Activated T-helper 1 cell treated with anti-CD3 and anti-CD28 coated beads, Interleukin-12 subunit alpha, Interleukin-12 subunit beta, Interleukin-2, Interleukin-4 antibody, amounts not matched to agents 30 ng/mL and 10 ng/mL and 1 ng/mL, durations not matched to agents 14 hours and 24 hours and 36 hours (primary cell): ENCODE results near the gene SLX4. TPM values are rescaled to one million over a fixed set of nuclear protein-coding genes. Genes with fewer than 3 reads are reported as not detected.

Experiments used
- DNase-seq: peaks from one replicate; pipeline ENCODE4 v3.0.0; 2021; ENCODE audit warnings: low spot score
- H3K27ac Mint-ChIP-seq: one replicate; pipeline ENCODE4 v1.8.0; 2021; ENCODE audit warnings: mild to moderate bottlenecking, mixed read lengths
- H3K27me3 Mint-ChIP-seq: one replicate; pipeline ENCODE4 v1.8.0; 2022; ENCODE audit warnings: mild to moderate bottlenecking, moderate library complexity, mixed read lengths; ENCODE audit not compliant: insufficient read depth
- H3K36me3 Mint-ChIP-seq: one replicate; pipeline ENCODE4 v1.8.0; 2021; ENCODE audit warnings: low read depth, mixed read lengths
- H3K4me1 Mint-ChIP-seq: one replicate; pipeline ENCODE4 v1.8.0; 2021; ENCODE audit warnings: low read depth, mixed read lengths
- H3K4me3 Mint-ChIP-seq: one replicate; pipeline ENCODE4 v1.8.0; 2021; ENCODE audit warnings: mild to moderate bottlenecking, moderate library complexity, mixed read lengths
- H3K9me3 Mint-ChIP-seq: one replicate; pipeline ENCODE4 v1.8.0; 2021; ENCODE audit warnings: mixed read lengths
- intact Hi-C: fragments of 100-400 bp; cut with micrococcal nuclease; formaldehyde crosslinking; loops from one replicate; pipeline ENCODE4 v1.15.1; 2024
- total RNA-seq: library from RNA; stranded (reverse); gene quantifications from 2 replicates; pipeline ENCODE4 v1.2.3, GENCODE V29; 2022

SLX4 gene
- total RNA-seq, 1 donor from 2014 or later: 10.3 TPM

DNA sequence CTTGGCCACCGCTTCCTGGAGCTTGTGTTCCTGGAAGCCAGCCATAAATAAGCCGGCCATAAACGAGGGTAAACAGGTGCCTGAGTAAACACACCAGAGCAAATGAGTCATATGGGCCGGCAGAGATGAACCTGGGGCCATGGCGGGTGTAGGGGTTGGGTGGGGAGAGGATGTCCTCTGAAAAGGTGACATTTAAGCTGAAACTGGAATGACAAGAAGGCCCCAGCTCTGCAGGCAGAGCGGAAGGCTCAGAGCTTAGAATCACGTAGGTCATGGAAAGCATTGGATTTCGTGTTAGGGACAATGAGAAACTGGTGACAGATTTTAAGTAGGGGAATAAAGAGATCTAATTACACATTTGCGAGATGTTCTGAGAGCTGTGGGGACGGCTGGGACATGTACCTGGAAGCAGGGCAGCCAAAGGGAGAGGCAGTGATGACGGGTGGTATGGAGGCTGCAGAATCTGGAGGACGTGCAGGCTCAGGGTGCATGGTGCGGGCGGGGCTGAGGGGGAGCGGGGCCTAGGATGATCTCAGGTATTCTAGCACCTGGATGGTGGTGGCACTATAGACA, 35.0 kb upstream of the SLX4 start:
- Mint-ChIP-seq H3K4me3 (no peak overlapping the region), H3K27me3 (no peaks in the 10 kb centered on the region), H3K4me1 (no peaks in the 10 kb centered on the region), H3K36me3 (peaks cover 9% of the 10 kb centered on the region), H3K27ac (no peak overlapping the region), H3K9me3 (no peaks in the 10 kb centered on the region)
- DNase-seq: no peak
- intact Hi-C loops: no loop called here

DNA sequence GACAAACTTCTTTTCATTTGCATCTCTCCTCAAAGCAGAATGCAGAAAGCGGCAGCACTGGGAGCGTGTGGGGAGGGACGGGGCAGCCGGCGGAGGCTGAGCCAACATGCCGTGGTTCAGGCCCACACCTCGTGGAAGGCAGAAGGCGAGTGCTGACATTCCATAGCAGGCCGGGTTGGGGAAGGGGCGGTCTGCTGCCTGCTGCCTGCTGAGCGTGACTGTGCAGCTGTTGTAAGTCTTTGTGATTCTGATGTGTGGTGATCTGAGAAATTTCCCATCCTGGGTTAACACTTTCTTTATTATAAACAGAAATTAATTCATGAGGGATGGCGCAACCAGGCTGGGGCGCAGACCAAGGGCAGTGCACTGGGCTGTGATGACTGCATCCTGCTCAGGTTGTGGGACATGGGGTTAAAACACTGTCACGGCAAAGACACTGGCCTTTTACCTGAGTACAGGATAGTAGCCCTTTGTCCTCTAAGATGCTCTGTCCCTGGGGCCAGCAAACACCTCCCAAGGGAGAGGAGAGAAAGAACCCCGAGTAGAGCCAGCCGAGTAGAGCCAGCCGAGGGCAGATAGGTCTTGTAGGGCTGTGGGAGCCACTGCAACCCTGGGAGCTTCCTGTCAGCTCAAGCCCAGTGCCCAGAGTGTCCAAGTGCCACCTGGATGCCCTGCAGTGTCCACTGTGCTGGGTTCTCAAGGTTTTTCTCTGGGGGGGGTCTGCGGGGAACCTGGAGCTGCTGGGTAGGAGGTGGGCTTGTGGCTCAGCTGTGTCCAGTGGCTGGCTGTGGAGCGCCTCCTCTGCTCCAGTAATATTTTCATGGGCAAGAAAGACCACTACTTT, 34.3 kb upstream of the SLX4 start:
- Mint-ChIP-seq H3K4me3 (no peak overlapping the region), H3K9me3 (no peaks in the 10 kb centered on the region), H3K36me3 (peaks cover 3% of the 10 kb centered on the region), H3K27ac (no peak overlapping the region), H3K27me3 (no peaks in the 10 kb centered on the region), H3K4me1 (no peaks in the 10 kb centered on the region)
- intact Hi-C loops: no loop called here
- no peak for DNase-seq

DNA sequence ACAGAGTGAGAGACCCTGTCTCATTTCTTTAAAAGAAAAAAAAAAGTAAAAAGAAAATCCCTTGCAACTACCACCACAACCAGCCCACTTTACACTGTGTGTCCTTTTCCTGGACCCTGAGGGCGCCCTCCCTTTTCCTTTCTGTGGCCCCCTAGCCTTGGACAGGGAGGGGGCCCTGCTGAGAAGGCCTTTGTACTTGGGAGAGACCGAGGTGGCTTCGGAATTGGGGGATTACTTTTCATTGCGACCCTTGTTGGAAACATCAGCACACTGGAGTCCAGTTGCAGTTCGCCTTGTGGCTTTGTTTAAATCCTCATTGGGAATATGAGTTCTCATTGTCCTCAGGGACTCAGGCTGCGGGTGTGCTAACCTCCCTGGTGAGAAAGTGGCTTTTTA, 33.7 kb upstream of the SLX4 start:
- no peaks in the 10 kb centered on the region for H3K4me1 Mint-ChIP-seq
- no peaks in the 10 kb centered on the region for H3K27me3 Mint-ChIP-seq
- no peaks in the 10 kb centered on the region for H3K9me3 Mint-ChIP-seq
- DNase-seq: no peak
- H3K36me3 Mint-ChIP-seq: peaks cover 3% of the 10 kb centered on the region
- no peak overlapping the region for H3K4me3 Mint-ChIP-seq
- no peak overlapping the region for H3K27ac Mint-ChIP-seq
- intact Hi-C loops: no loop called here

DNA sequence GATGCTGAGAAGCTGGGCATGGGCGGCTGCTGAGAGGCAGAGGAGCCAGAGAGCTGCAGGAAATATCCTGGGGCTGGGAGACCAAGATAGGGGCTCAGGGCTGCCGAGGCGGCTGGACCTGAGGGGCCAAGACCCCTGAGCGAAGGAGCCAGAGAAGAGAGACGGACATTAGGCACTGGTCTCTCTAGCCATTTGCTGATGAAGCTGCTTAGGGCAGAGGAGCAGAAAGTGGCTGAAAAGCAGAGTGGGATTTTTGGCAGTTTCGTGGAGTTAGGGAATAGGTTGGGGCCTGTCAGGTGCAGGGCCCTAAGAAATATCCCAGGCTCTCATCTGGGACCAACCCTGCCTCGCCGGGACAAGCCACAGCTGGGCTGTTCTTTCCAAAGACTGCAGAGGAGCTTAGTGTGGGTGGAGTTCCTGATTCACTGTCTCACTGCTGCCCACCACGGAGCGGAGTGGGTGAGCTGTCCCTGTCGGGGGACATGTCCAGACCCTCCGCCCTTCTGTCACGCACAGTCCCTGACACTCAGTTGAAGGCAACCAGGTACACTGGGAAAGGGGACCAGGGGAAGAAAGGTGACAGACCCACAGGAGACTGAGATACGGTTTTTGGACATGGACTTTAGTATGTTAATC, 31.8 kb upstream of the SLX4 start:
- Mint-ChIP-seq H3K36me3 (peaks cover 5% of the 10 kb centered on the region), H3K4me1 (no peaks in the 10 kb centered on the region), H3K9me3 (no peaks in the 10 kb centered on the region), H3K27ac (no peak overlapping the region), H3K27me3 (no peaks in the 10 kb centered on the region), H3K4me3 (no peak overlapping the region)
- no peak for DNase-seq
- intact Hi-C loops: no loop called here

DNA sequence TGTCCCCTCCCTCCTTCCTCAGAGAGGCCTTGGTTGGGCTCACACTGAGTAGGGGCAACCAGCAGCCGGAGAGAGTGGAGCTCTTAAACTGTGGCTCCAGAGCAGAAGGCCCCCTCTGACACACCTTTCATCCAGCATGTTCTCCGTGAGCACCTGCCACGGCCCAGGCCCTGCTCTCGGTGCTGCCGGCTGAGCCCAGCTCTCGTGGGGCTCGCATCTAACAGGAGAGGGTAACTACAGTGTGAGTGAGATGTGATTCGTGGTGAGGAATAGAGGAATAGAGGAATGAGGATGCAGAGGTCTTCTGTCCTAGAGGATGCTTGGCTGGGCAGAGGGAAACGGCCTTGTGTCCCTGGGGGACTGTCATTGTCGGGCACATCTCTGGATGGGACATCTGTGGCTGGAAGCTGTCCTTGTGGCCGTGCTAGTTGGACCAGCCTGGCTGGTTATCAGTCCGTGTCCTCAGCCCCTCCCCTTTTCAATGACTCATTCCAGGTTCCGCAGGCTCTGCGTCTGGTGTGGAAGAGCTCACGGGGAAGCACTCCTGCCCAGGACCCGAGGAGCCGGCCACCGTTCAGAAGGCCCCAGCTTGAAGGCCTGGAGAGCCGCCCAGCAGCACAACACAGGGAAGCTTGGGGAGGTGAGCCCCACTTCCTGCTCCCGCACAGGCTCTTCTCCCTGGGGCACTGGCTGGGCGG, 31.1 kb upstream of the SLX4 start:
- intact Hi-C loops: no loop called here
- no peak for DNase-seq
- H3K36me3 Mint-ChIP-seq: peaks cover 5% of the 10 kb centered on the region

DNA sequence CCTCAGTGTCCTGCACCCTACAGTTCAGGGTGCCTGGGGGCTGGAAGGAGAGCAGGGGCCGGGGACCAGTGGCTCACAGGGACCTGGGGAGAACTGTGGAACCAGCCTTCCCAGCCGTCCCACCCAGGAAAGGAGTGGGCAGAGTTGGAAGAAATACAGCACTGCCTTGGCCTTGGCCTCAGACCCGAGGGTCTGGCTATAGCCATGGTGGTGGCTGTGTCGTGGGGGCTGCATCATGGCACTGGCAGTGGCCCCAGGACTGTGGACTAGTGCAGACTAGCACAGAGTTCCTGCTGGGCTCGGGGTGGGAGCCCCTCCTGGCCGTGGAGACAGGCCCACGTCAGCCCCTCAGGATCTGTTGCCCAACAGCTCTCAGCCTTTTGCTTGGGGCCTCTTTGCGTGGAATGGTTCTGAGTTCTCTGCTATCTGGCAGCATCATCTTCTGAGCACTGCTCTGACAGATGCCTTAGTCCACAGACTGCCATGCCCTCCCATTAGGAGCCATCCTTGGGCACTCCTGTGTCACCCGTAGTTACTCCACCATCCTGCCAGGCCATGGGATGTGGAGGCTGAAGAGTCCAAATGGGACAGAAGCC, 30.5 kb upstream of the SLX4 start:
- H3K27me3 Mint-ChIP-seq: no peaks in the 10 kb centered on the region
- no peaks in the 10 kb centered on the region for H3K9me3 Mint-ChIP-seq
- DNase-seq: no peak
- intact Hi-C loops: no loop called here
- H3K4me3 Mint-ChIP-seq: no peak overlapping the region
- H3K4me1 Mint-ChIP-seq: peaks cover 12% of the 10 kb centered on the region
- H3K36me3 Mint-ChIP-seq: peaks cover 5% of the 10 kb centered on the region
- no peak overlapping the region for H3K27ac Mint-ChIP-seq

More for the DNA sequence above, 31.1 kb upstream of the SLX4 start:
- Mint-ChIP-seq H3K27me3 (no peaks in the 10 kb centered on the region), H3K27ac (no peak overlapping the region), H3K9me3 (no peaks in the 10 kb centered on the region), H3K4me1 (peaks cover 5% of the 10 kb centered on the region), H3K4me3 (no peak overlapping the region)

DNA sequence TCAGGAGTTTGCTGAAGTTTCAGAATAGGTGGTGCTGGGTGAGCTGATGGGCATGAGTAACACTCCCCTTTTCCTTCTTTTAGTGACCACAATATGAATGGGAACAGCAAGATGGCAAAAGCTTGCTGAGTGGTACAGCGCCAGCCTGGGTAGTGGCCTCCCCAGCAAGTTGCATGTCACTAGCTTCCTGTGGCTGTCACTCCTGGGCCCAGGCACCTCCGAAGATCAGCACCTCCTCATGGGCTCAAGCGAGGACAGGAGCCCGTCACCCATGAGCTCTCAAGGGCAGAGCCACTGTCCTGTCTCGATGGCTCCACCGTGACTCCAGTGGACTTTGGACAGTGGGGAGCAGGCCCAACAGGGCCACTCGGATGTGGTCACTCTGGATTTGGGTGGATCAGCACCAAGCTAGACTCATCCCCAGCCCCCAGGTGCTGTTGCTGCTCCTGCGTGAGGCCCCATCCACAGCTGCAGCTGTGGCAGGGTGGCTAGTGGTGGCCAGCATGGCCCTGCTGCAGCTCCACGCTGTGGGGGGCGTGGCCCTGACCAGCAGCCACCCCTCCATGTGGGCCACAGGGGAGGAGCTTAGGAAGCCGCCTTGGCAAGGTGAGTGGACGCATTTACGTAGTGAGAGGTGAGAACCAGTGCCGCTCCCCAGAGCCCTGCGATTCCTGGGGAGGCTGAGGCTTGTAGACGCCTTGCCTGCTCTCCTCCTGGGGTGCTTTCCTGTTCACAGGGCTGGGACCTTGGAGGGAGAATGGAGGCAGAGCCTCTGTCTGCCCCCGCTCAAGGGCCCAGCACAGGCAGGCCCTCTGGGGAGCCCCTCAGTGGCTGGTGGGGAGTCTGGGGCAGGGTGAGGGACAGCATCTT, 29.5 kb upstream of the SLX4 start:
- no peak for DNase-seq
- Mint-ChIP-seq H3K27me3 (no peaks in the 10 kb centered on the region), H3K36me3 (peaks cover 3% of the 10 kb centered on the region), H3K4me1 (peaks cover 12% of the 10 kb centered on the region), H3K4me3 (no peak overlapping the region), H3K9me3 (no peaks in the 10 kb centered on the region), H3K27ac (no peak overlapping the region)
- intact Hi-C loops: no loop called here

DNA sequence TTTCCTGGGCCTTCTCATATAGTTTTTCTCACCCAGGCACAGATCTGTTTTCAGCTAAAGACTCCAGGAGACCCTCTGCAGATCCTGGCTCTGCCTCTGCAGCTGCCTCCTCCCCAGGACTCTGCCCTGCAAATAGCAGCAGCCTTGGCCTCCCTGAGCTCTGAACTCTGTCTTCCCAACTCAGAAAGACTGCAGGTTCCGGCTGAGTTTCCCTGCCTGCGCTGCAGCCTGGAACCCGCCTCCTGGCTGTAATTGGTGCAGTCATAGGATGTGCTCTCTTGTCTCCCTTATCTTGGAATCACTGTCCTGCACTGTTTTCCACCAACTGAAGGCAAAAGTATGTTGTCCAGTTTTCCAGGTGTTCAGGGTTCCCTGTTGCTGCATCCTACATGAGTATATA, 28.8 kb upstream of the SLX4 start:
- Mint-ChIP-seq H3K4me1 (peaks cover 12% of the 10 kb centered on the region), H3K27ac (no peak overlapping the region), H3K4me3 (no peak overlapping the region), H3K36me3 (peaks cover 3% of the 10 kb centered on the region), H3K9me3 (no peaks in the 10 kb centered on the region), H3K27me3 (no peaks in the 10 kb centered on the region)
- intact Hi-C loops: no loop called here
- DNase-seq: no peak

DNA sequence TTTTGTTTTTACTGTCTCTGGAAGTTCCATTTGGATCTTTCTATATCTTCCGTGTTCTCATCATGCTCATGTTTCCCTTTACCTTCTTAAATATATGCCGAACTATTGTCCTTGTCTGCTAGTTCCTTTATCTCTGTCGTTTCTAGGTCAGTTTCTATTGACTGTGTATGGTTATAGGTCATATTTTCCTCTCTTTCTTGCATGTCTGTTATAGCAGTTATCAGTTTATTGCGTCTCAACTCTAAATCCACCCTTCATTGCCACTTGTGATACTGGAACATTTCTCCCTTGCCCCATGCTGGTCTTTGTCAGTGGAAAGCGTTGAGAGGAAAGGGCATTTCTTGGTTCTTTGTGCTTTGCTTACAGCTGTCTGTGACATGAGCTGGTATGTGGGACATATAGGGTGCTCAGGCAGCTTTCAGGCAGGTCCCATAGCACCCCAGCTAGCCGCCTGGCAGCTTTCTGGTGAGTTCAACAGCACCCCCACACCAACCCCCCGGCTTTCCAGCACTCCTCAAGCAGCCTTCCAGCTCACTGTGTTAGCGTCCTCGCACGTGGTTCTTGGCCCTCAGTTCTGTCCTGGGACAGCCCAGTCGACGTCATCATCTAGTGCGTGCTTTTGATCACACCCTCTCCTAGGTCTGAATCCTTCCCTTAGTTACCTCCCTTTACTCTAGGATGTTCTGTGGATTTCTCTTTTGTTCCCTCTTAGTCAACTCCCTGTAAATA, 27.7 kb upstream of the SLX4 start:
- intact Hi-C loops: loop anchor here (5.0 kb wide), 1 partner anchor 63 kb away; no protein-coding TSS in a partner anchor
- H3K27ac Mint-ChIP-seq: no peak overlapping the region
- H3K4me3 Mint-ChIP-seq: no peak overlapping the region
- no peak for DNase-seq
- peaks cover 3% of the 10 kb centered on the region for H3K36me3 Mint-ChIP-seq
- no peaks in the 10 kb centered on the region for H3K9me3 Mint-ChIP-seq
- H3K4me1 Mint-ChIP-seq: peaks cover 12% of the 10 kb centered on the region
- H3K27me3 Mint-ChIP-seq: no peaks in the 10 kb centered on the region

DNA sequence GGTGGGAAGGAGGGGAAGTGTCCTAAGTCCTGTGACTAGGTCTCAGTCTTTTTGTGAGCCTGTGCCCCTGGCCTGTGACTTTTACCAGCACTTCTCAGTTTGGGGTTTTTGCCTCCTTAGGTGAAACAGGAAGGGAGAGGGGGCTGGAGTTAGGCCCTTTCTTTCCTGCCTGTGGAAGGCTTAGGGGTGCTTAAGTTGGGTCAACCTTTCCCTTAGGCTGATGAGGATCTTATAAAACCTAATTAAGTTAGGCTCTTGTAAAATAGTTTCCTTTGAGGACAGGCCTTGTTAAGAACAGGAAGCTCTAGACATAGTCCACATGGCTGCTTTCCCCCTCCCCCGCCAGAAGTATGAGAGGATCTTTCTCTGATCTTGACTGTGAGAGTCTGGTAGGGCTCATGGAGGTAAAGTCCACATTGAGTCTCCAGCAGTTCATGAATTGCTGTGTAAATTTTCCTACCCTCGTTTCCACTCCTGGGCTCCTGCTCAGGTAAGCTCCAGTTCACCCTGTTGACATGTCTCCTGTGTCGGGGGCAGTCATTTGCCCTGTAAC, 26.0 kb upstream of the SLX4 start:
- DNase-seq: peak; percentile 18
- intact Hi-C loops: loop anchor here (5.0 kb wide), 1 partner anchor 65 kb away; no protein-coding TSS in a partner anchor
- Mint-ChIP-seq H3K4me1 (peaks cover 12% of the 10 kb centered on the region), H3K27me3 (no peaks in the 10 kb centered on the region), H3K4me3 (no peak overlapping the region), H3K36me3 (peaks cover 3% of the 10 kb centered on the region), H3K9me3 (no peaks in the 10 kb centered on the region), H3K27ac (peak overlapping the region; percentile 86)

DNA sequence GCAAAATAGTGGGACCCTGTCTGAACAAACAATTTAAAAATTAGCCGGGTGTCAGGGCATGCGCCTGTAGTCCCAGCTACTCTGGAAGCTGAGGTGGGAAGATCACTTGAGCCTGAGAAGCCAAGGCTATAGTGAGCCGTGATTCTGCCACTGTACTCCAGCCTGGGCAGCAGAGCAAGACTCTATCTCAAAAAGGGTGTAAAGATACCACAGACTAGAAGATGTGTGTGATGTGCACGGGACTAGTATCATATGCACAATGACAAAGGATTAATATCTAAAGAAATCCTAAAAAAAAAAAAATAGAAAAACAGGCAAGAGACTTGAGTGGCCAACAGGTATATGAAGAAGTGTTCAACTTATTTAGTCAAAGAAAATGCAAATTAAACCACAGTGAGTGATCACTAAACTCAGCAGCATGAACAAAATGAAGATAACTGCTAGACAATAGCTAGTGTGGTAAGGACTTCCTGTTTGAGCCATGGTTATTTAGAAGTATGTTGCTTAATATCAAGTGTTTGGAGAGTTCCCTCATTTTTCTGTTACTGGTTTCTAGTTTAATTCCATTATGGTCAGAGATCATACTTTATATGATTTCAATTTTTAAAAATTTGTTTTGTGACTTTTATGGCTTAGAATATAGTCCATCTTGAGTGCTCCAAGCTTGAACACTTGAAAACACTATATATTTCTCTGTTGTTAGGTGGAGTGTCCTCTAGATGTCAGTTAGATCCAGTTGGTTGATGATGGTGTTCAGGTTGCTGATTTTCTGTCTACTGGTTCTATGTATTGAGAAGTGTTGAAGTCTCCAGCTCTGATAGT, 14.7 kb upstream of the SLX4 start:
- intact Hi-C loops: no loop called here
- H3K9me3 Mint-ChIP-seq: no peaks in the 10 kb centered on the region
- peaks cover 1% of the 10 kb centered on the region for H3K36me3 Mint-ChIP-seq
- H3K4me3 Mint-ChIP-seq: no peak overlapping the region
- H3K27ac Mint-ChIP-seq: peak overlapping the region; percentile 71
- H3K27me3 Mint-ChIP-seq: no peaks in the 10 kb centered on the region
- no peak for DNase-seq
- H3K4me1 Mint-ChIP-seq: peaks cover 16% of the 10 kb centered on the region
